Endothelial cell of umbilical vein (primary cell): Measurements from ENCODE around the gene HDAC7. TPM values are rescaled to one million over a fixed set of nuclear protein-coding genes. Genes with fewer than 3 reads are reported as not detected.

ENCODE experiments used
- BruUV-seq: library from RNA; stranded (reverse); fragments of 400-500 nt; replicated peaks from 2 replicates; lab custom pipeline; 2021; lab: Mats Ljungman, UMichigan
- CTCF ChIA-PET: fragments of 300-600, 350-600 bp; sonication (Branson Sonifier 250); formaldehyde crosslinking; loops from one replicate; lab custom pipeline; 2021; ENCODE audit warnings: antibody characterized with exemption, inconsistent platforms; lab: Charles Lee
- POLR2A ChIA-PET: fragments of 300-600, 350-600 bp; sonication (Branson Sonifier 250); formaldehyde crosslinking; loops from one replicate; lab custom pipeline; 2021; ENCODE audit warnings: antibody characterized with exemption, inconsistent platforms; lab: Charles Lee
- DNase-seq: peaks from one replicate; pipeline ENCODE4 v3.0.0-alpha.2; 2011; ENCODE audit warnings: low read depth, low spot score
- FAIRE-seq: peaks from 2 replicates; lab custom pipeline; 2011; peaks lifted over from hg19 to GRCh38; lab: Jason Lieb, UNC
- H2AFZ ChIP-seq: 2 replicates; pipeline ENCODE4 v1.6.0; 2012; ENCODE audit warnings: low read depth, low read length, control low read depth, inconsistent platforms
- H3K27ac ChIP-seq: 2 replicates; pipeline ENCODE4 v1.5.1; 2011; ENCODE audit warnings: low read depth, mild to moderate bottlenecking, control low read depth, low read length, moderate library complexity; ENCODE audit not compliant: insufficient read depth
- H3K27me3 ChIP-seq, 2 experiments: 2 replicates each; pipeline versions ENCODE4 v1.6.0 to v1.6.1; 2011; ENCODE audit warnings: low read length in 2 of 2, mixed read lengths in 1 of 2; ENCODE audit not compliant: control insufficient read depth in 2 of 2, insufficient read depth in 2 of 2
- H3K36me3 ChIP-seq, 2 experiments: 2 replicates in 1 of 2; 3 replicates in 1 of 2; pipeline ENCODE4 v1.5.1; 2011; ENCODE audit warnings: low read length in 2 of 2, mild to moderate bottlenecking in 1 of 2, moderate library complexity in 1 of 2; ENCODE audit not compliant: control insufficient read depth in 2 of 2, insufficient read depth in 2 of 2; ENCODE audit errors: extremely low read depth in 1 of 2
- H3K4me1 ChIP-seq: 3 replicates; pipeline ENCODE4 v1.5.1; 2011; ENCODE audit warnings: mild to moderate bottlenecking, low read length; ENCODE audit not compliant: control insufficient read depth, insufficient read depth; ENCODE audit errors: extremely low read depth
- H3K4me2 ChIP-seq: 2 replicates; pipeline ENCODE4 v1.6.1; 2011; ENCODE audit warnings: low read length, control low read depth, mixed read lengths; ENCODE audit not compliant: insufficient read depth
- H3K4me3 ChIP-seq, 3 experiments: fragments of 200-600 bp in 1 of 3; sonication (generic), shearing (Covaris generic) in 1 of 3; replicated peaks in 1 of 3; 2 replicates each; pipeline ENCODE4 v1.5.1; 2011 to 2016; ENCODE audit warnings: control low read depth in 3 of 3, low read length in 3 of 3, mild to moderate bottlenecking in 2 of 3, inconsistent platforms in 1 of 3, low read depth in 1 of 3, moderate library complexity in 1 of 3; ENCODE audit not compliant: insufficient read depth in 1 of 3
- H3K79me2 ChIP-seq: 2 replicates; pipeline ENCODE4 v1.6.0; 2012; ENCODE audit warnings: low read length, inconsistent platforms; ENCODE audit not compliant: control insufficient read depth, insufficient read depth
- H3K9ac ChIP-seq: replicated peaks from 2 replicates; pipeline ENCODE3; 2011; ENCODE audit warnings: low read length, control low read depth; ENCODE audit not compliant: insufficient read depth; ENCODE audit errors: extremely low read depth
- H3K9me1 ChIP-seq: replicated peaks from 3 replicates; pipeline ENCODE4 v1.6.0; 2011; ENCODE audit warnings: mild to moderate bottlenecking, low read length; ENCODE audit not compliant: control insufficient read depth, insufficient read depth; ENCODE audit errors: extremely low read depth
- H3K9me3 ChIP-seq: replicated peaks from 2 replicates; pipeline ENCODE4 v1.5.1; 2012; ENCODE audit warnings: low read length, inconsistent platforms; ENCODE audit not compliant: control insufficient read depth, insufficient read depth
- H4K20me1 ChIP-seq: replicated peaks from 2 replicates; pipeline ENCODE3; 2011; ENCODE audit warnings: mild to moderate bottlenecking, low read length; ENCODE audit not compliant: control insufficient read depth, insufficient read depth; ENCODE audit errors: extremely low read depth
- EZH2 ChIP-seq: IDR thresholded peaks from 2 replicates; pipeline ENCODE4 v1.6.1; 2012; ENCODE audit warnings: borderline replicate concordance, low read depth, mild to moderate bottlenecking, moderate library complexity, low read length, inconsistent platforms; ENCODE audit not compliant: severe bottlenecking
- FOS ChIP-seq: IDR thresholded peaks from 2 replicates; pipeline ENCODE4 v1.6.1; 2011; ENCODE audit warnings: mild to moderate bottlenecking, low read length, moderate library complexity, borderline replicate concordance; ENCODE audit not compliant: insufficient read depth
- GATA2 ChIP-seq: IDR thresholded peaks from 2 replicates; pipeline ENCODE4 v1.7.0; 2011; ENCODE audit warnings: low read depth, mild to moderate bottlenecking, moderate library complexity, mixed read lengths, low read length; ENCODE audit not compliant: insufficient read length, insufficient read depth
- JUN ChIP-seq: IDR thresholded peaks from 2 replicates; pipeline ENCODE4 v1.6.1; 2011; ENCODE audit warnings: borderline replicate concordance, low read depth; ENCODE audit not compliant: insufficient read length, insufficient read depth
- MYC ChIP-seq: IDR thresholded peaks from one replicate; pipeline ENCODE4 v1.6.1; 2011; ENCODE audit warnings: mild to moderate bottlenecking, low read depth, low read length
- POLR2A ChIP-seq: IDR thresholded peaks from 2 replicates; pipeline ENCODE4 v1.6.1; 2012; ENCODE audit warnings: low read depth, mild to moderate bottlenecking, control low read depth, low read length
- POLR2AphosphoS5 ChIP-seq: IDR thresholded peaks from 2 replicates; pipeline ENCODE4 v1.6.1; 2012; ENCODE audit warnings: low read depth, mild to moderate bottlenecking, control low read depth, low read length, moderate library complexity; ENCODE audit not compliant: insufficient read depth
- dilution Hi-C: fragments of 300-500 bp; cut with MboI; formaldehyde crosslinking; loops from one replicate; pipeline ENCODE4 v1.15.0; 2019; ENCODE audit warnings: low sequenced_read_pairs; ENCODE audit not compliant: extremely low pct_ligation_motif_present
- intact Hi-C: fragments of 100-400 bp; cut with micrococcal nuclease; formaldehyde crosslinking; loops from one replicate; pipeline ENCODE4 v1.10.0; 2022
- polyA plus RNA-seq, 4 experiments: library from polyadenylated mRNA; depleted of rRNA in 3 of 4; stranded (reverse) in 3 of 4; unstranded in 1 of 4; fragments of >200 nt; gene quantifications; 2 replicates each; pipeline versions ENCODE4 v1.2.1 to v1.2.3, GENCODE V29; 2011 to 2012; ENCODE audit warnings: missing spikeins in 1 of 4
- total RNA-seq: library from RNA; stranded (reverse); gene quantifications from 2 replicates; pipeline ENCODE4 v1.2.3, GENCODE V29; 2021
- TF ChIP-seq, protein P1 (sequence below), 2 donors: IDR thresholded peaks; 1 replicate in 1 of 2; 2 replicates in 1 of 2; pipeline ENCODE4 v1.5.1; 2011; ENCODE audit warnings: low read length in 2 of 2, mild to moderate bottlenecking in 2 of 2, moderate library complexity in 2 of 2, control low read depth in 1 of 2, inconsistent platforms in 1 of 2, low read depth in 1 of 2; ENCODE audit not compliant: insufficient read depth in 1 of 2; ENCODE audit errors: extremely low read depth in 1 of 2
- TF ChIP-seq, protein P2 (sequence below): IDR thresholded peaks from 2 replicates; pipeline ENCODE4 v1.6.1; 2011; ENCODE audit not compliant: insufficient read depth, insufficient read length

Gene HDAC7
- total and polyA plus RNA-seq, 2 donors (not counting 3 experiments of a cell fraction or from before 2014, with no cell fraction given), result 119 to 249 TPM

GRCh38 chr12:47854531-47854930 is 34.8 kb upstream of the HDAC7 start:
- no peaks in the 10 kb centered on the region for H3K9me1 ChIP-seq
- no peak overlapping the region for H2AFZ ChIP-seq
- H3K9ac ChIP-seq, result no peak overlapping the region
- ChIA-PET CTCF (interaction anchor here (1.9 kb wide), 1 partner anchor 16 kb away, joined by 15 read pairs; no protein-coding TSS in a partner anchor), POLR2A (no interaction called here)
- no peak overlapping the region for H3K27ac ChIP-seq
- DNase-seq (no peak), FAIRE-seq (no peak)
- no peak overlapping the region for H3K4me2 ChIP-seq
- H3K4me1 ChIP-seq, result no peaks in the 10 kb centered on the region
- no peak for TF ChIP-seq EZH2
- no peak for TF ChIP-seq FOS
- no peak for TF ChIP-seq POLR2AphosphoS5
- TF ChIP-seq, protein P1, sequence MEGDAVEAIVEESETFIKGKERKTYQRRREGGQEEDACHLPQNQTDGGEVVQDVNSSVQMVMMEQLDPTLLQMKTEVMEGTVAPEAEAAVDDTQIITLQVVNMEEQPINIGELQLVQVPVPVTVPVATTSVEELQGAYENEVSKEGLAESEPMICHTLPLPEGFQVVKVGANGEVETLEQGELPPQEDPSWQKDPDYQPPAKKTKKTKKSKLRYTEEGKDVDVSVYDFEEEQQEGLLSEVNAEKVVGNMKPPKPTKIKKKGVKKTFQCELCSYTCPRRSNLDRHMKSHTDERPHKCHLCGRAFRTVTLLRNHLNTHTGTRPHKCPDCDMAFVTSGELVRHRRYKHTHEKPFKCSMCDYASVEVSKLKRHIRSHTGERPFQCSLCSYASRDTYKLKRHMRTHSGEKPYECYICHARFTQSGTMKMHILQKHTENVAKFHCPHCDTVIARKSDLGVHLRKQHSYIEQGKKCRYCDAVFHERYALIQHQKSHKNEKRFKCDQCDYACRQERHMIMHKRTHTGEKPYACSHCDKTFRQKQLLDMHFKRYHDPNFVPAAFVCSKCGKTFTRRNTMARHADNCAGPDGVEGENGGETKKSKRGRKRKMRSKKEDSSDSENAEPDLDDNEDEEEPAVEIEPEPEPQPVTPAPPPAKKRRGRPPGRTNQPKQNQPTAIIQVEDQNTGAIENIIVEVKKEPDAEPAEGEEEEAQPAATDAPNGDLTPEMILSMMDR (IDR thresholded peaks at IDR 0.05; ENCODE audit: extremely low read depth in 1 of 2, insufficient read depth in 1 of 2, low read depth in 1 of 2, low read length in 2 of 2), result no peak
- TF ChIP-seq MYC, result no peak
- no peak for TF ChIP-seq GATA2
- TF ChIP-seq POLR2A, result no peak
- TF ChIP-seq JUN, result no peak
- TF ChIP-seq, protein P2, sequence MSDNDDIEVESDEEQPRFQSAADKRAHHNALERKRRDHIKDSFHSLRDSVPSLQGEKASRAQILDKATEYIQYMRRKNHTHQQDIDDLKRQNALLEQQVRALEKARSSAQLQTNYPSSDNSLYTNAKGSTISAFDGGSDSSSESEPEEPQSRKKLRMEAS, result no peak
- no peaks in the 10 kb centered on the region for H3K36me3 ChIP-seq
- no peaks in the 10 kb centered on the region for H4K20me1 ChIP-seq
- H3K79me2 ChIP-seq, result no peaks in the 10 kb centered on the region
- BruUV-seq, result no TSS peak
- dilution Hi-C loops (no loop called here), intact Hi-C loops (no loop called here)
- no peaks in the 10 kb centered on the region for H3K9me3 ChIP-seq
- H3K4me3 ChIP-seq, result no peak overlapping the region
- no peaks in the 10 kb centered on the region for H3K27me3 ChIP-seq
